Stimulated activated CD8-positive, alpha-beta memory T cell treated with anti-CD3 and anti-CD28 coated beads, Interleukin-12 subunit alpha, Interleukin-12 subunit beta, amount 100 ng/mL, for 4 hours (primary cell): ENCODE results near the gene C16orf78.
"Not testable (repeated sequence)": the region's sequence is repeated elsewhere in the genome, so short reads cannot be mapped to it uniquely, and the experiment has no call there.

Experiments
- DNase-seq: peaks from one replicate; pipeline ENCODE4 v3.0.0-alpha.2; 2020; ENCODE audit warnings: low read depth

C16orf78 gene

DNA sequence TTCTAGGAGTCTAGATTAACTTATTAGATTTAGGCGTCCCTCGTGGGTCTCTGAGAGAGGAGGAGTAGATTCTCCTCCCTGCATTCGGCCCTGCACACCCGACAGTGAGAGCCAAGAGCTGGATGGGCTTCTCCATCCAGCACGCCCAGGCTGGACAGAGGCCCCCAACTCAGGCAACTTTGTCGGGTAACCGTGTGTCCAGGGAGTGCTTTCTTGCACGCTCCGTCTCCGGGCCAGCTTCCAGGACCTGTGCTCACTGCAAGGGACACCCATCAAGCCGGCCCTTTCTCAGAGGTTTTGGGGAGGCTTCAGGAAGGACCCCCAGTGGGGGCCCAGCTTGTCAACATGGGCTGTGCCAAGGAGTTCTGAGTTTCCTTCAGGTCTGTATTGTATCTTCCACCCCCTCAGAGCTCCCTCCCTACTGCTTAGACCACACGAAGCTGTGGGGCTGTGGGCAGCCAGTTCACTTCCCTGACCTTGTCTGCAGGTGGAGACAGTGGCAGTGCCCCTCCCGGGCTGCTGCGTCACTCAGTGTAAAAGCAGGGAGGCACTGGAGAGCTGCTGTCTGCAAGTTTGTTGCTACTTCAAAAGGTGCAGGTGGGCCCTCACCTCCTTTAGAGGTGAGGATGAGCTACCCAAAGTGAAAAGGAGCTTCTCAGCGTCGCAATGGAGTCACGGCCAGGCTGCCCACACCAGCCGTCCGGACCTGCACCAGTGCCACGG, 24.0 kb upstream of the C16orf78 start:
- no peak for DNase-seq

DNA sequence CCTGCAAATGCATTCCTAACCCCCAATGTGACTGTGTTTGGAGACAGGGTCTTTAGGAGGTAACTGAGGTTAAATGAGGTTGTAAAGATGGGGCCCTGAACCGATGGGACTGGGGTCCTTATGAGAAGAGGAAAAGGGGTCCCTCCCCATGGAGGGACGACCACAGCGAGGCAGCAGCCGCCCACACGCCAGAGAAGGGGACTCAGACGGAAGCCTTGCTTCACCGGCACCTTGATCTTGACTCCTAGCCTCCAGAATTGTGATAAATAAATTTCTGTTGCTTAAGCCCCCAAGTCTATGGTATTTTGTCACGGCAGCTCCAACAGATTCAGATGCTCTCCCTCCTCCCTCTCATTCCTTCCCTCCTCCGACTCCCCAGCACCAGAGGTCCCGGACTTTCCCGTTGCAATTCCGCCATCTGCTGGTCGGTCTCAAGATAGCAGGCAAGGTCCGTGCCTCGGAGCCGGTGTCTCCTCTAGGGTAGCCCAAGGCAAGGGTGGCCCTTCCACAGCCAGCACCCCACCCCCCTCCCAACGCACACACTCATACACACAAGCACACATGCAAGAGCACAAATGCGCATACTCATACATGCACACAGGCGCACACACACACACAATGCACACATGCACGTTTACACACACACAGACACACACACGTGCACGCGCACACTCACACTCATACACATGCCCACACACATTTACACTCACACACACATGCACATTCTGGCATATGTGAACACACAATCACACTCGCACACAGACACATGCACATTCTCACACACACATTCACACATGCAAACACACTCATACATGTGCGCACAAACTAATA, 23.1 kb upstream of the C16orf78 start:
- DNase-seq = no peak

DNA sequence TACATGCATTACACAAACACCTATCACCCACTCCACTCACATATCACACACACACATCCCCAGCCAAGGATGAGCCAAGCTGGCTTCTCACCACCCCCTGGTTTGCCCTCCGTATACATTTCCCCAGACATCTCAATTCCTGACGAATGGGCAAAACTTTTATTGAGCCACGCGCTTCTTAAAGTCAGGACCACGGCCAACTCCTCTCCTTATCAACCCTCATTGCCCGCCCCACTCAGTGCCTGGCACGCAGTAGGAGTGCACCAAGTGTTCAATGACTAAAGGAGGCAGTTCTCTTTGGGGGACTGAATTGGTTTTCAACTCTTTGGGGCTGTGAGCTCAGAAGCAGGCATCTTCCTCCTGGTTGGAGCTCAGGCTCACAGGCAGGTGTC, 22.5 kb upstream of the C16orf78 start:
- DNase-seq = no peak

DNA sequence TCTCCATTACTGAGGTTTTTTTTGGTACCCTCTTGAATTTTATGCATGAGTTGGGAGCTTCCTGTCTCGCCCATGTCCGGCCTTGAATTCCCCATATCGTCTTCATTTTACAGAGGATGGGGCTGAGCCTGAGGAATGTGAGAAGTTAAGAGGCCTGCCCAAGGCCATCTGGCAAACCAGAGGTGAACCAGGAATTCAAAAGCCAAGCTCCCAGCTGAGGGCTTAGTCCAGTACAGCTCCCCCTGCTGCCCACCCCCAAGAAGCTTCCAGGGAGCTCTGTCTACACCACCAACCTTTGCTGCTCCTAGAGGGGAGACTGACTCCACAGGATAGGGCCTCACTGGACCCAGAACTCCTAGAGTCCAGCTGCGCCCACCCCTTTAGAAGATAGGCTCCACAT, 20.7 kb upstream of the C16orf78 start:
- no peak for DNase-seq

DNA sequence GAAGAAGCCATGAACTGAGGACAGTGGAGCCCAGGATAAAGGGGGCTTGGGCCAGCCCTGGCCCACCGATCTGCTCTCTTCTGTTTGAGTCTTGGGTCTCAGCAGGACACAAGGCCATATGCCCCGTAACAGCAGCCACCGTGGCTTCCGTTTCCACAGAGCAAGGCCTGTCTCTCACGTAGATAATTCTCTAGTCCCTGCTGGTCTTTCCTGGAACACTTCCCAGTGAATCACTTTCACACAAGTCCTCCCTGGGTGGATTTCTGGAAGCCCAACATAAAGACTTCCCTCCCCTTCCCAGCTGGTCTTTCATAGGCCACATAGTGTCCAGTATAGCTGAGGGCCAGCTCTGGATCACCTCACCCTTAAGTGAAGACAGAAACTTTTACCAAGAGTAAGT, 19.9 kb upstream of the C16orf78 start:
- no peak for DNase-seq

DNA sequence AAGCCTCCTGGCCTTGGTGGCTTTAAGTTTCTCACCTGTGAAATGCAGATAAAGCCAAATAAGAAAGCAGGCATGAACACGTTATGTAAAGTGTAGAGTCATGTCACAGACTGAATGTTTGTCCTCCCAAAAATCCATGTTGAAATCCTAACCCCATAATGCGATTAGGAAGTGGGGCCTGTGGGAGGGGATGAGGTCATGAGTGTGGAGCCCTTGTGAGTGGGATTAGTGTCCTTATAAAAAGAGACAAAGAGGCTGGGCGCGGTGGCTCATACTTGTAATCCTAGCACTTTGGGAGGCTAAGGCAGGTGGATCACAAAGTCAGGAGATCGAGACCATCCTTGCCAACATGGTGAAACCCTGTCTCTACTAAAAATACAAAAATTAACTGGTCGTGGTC, 19.5 kb upstream of the C16orf78 start:
- DNase-seq = no peak

DNA sequence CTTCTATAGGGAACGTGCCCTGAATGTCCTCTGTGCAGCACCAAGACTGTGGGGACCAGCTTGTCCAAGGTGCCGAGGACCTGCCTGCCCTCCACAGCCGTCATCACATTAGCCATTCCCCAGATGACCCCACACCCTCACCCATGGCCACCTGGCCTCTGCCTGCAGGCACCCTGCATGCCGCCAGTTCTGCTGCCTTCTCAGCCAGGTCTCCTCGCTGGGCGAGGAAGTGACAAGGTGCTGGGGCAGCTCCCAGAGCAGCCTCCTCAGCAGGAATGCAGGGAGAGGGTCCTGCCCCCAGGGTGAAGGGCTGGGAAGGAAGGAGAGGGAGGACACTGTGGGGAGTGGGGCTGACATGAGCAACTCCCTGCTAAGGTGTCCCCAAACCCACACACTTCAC, 18.6 kb upstream of the C16orf78 start:
- no peak for DNase-seq

DNA sequence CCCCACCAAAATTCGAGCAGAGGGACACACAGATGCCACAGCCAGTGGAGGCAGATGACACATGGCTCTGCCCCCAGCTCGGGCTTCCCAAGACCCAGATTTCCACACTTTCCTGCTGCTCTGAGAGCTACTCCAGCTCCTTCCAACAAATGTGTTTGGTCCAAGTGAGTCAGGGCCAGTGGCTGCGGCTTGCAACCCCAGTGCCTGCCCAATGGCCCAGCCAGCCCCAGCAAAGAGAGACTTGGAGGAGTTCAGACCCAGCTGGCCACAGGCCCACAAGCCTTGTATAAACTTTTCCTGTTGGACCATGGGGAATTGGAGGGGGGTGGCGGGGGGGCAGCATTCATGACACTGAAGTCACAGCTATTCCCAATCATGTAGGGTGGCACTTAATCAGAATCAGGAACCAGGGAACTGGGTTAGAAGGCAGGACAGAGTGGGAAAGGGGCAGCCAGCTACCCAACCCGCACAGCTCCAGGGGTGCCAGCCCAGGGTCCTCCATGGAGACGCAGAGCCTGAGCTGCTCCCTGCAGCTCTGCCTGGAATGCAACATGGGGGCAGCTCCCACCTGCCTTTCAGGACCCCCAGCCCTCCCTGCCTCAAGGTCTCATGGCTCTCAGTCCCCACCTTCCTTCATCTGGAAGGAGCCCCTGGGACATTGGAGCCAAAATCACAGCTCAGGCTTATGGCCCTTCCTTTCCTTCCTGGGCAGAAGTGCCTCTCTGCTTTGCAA, 17.5 kb upstream of the C16orf78 start:
- DNase-seq = no peak

DNA sequence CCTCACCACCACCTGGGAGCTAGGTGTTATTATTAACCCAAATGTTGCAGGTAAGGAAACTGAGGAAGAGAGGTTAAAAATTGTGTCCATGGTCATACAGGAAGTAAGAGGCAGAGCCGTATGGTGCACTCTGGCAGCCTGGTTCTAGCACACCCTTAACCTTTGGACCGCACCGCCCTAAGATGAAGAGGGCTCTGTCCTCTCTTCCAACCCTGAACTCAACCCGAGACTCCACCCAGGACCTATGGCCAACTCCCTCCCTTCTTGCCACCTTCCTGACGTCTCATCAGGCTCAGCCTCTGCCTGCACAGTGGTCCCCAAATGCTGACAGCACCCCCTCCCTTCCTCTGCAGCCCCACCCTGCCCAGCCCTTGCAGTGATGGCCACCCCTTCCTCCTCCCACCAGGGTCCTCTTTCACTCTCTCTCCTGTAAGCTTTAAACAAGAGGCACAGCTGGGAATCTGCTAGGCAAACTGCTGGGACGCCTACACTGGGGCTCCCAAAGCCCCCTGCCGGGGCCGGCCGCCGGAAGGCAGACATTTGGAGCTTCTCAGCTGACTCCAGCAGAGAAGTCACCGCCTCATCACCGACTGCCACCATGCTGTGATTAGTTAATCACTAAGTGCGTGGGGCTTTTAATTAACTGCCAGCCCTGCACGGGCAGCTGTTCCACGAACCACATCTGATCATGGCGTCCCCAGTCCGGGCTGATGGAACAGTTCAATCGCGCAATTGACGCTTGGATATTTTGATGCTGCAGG, 16.7 kb upstream of the C16orf78 start:
- no peak for DNase-seq

DNA sequence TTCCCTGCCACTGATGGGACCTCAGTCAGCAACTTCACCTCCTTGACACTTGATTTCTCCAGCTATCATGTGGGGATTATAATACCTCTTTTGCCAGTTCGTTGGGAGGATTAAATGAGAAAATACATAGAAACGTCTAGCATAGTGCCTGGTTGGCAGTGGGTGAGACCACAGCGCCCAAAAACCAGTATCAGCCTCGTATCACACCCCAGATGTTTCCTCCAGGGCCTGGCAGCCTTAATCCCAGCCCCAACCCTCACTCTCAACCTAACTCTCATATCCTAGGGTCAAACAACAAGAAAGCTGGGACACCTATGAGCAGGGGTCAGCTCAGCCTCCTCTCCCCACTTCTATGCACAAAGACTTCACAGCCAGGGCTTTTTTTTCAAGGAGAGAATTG, 14.0 kb upstream of the C16orf78 start:
- no peak for DNase-seq

DNA sequence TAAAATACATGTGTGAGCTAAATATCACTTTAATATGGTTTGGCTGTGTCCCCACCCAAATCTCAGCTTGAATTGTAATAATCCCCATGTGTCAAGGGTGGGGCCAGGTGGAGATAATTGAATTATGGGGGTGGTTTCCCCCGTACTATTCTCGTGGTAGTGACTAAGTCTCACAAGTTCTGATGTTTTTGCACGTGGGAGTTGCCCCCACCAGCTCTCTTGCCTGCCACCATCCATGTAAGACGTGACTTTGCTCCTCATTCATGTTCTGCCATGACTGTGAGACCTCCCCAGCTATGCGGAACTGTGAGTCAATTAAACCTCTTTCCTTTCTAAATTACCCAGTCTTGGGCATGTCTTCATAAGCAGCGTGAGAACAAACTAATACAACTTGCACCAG, 11.9 kb upstream of the C16orf78 start:
- not testable (repeated sequence) for DNase-seq

DNA sequence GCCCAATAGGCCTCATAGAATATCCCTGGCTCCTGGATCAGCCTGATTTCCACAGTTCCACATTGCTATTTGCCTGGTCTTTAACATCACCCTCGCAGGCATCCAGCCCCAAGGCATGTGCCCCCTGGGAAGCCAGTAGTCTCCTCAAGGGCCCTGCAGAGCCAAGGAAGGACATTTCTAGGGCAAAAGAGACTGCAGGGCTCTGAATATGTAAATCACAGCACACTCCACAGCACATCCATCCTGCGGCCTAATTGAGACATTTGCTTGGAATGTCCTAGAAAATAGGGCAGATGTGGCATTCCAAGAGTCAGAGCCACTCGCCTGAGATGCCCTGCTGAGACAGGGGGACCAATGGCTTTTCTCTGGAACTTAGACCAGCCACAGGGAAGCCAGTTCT, 11.4 kb upstream of the C16orf78 start:
- DNase-seq = no peak

DNA sequence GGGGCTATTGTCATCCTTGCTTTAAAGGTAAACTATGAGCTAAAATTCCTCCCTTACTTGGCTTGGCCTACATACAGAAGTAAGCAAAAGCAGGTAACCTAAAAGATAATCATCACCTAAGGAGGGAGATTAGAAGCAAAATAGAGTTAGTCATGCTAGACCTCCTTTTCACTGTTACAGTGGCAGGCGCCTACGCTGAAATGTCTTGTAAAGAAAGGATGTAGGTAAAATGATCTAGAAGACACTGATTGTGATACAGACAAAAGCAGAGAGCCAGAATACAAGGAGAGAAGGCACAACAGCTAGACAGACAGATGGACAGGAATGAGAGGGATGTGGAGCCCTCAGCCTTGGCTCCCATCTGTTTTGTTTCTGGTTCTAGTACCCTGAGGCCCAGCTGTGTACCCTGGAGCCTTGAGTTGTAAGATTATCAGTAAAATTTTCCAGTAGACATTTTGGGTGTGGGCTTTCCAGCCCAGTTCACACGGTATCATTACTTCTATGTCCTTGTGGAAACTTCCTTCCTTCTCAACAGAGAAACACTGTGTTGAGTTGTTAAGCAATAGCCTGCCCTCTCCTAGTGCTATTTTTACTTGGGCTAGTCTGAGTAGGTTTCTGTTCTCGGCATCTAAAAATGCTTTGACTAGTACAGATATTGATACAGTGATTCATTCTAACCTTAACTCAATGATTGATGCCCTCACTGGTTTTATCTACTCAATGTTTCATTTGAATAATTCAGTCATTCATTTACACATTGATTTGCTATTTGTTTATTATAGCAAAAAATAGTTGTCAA, 7.7 kb upstream of the C16orf78 start:
- DNase-seq = no peak

DNA sequence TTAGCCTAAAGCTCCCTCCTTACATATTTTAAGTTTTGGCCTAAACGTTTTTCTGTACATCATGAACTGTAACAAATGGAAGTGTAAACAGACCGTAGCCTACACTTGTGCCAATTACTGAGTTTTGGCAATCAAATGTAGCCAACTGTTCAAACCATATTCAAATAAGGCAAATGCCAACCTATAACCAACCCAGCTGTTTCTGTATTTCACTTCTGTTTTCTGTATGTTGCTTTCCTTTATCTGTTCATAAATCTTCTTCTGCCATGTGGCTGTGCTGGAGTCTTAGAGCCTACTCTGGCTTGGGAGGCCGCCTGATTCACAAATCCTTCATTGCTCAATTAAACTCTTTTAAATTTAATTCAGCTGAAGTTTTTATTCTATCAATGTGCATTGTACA, 6.9 kb upstream of the C16orf78 start:
- no peak for DNase-seq

DNA sequence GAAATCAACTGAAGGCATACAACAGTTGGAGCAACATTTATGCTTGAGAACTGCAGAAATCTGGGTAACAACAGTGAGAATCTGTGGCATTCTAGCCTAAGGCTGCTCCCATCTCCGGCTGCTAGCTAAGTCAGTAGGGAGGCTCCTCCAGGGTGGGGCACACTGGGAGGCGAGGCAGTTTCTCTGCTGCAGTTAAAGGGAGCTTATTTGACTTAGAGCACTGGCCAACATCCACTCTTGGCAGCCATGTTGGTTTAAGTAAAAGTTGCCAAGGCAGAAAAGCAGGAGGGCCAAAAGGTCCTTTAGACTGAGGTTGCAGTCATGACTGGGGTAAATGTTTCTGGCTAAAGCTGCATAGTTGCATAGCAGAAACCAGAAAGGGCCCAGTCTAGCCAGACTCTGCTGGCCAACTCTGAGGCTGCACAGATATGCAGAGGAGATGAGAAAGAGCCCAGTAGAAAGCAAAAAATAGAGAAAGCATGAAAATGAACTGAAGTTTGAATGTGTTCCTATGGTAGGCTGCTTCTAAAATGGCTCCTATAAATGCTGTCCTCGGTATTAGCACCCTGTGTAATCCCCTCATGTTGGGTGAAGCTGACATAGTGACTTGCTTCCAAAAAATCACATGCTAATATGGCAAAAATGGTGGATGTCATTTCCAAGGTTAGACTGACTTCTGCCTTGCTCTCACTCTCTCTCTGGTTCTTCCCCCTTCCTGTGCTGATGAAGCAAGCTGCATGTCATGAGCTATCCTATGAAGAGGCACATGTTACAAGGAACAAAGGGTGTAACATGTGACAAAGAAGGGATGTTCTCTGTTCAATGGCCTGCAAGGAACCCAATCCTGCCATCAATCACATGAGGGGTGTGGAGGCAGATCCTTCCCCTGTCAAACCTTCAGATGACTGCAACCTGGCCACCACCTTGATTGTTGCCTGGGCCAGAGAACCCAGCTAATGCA, 3.7 kb upstream of the C16orf78 start:
- no peak for DNase-seq

DNA sequence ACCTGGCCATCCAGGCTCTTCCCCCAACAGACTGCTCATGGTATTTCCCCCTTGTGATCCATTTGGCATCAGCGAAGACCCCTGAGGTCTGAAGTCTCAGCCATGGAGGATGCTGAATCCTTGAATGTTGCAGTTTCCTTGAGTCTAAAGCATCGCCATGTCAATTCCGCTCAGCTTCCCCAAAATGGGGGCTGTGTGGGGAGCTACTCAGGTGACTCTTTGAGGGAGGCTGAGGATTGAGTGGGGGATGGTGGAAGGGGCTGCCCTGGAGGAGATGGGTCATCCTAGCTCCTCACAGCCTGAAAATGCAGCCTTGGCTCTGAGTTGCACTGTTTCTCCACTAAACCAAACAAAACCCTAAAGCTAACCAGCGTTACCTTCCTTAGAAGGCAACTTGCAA, 2.6 kb downstream of the C16orf78 start:
- DNase-seq = no peak

DNA sequence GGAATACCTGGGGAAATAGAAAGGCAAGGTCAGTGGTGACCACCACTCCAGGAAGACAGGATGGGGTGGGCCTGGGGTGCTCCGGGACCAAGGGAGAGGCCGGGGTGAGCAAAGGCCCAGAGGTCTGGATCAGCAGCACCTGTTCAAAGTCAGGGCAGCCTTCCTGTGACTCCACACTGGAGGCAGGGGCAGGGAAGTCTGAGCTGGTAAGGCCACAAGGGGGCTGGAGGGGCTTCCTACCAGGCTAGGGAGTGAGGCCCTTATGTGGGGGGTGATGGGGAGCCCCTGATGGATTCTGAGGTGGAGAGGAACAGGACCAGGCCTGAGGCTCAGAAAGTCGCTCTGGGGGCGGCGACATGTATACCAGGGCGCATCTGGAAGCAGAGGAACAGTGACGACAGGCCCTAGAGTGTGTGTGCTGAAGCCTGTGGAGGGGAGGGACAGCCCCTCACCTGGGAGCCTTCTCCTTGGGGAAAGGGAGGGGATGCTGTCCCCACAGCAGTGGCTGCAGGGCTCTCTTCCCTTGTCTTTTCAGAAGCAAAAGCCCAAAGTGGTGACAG, 3.7 kb downstream of the C16orf78 start:
- DNase-seq = no peak

DNA sequence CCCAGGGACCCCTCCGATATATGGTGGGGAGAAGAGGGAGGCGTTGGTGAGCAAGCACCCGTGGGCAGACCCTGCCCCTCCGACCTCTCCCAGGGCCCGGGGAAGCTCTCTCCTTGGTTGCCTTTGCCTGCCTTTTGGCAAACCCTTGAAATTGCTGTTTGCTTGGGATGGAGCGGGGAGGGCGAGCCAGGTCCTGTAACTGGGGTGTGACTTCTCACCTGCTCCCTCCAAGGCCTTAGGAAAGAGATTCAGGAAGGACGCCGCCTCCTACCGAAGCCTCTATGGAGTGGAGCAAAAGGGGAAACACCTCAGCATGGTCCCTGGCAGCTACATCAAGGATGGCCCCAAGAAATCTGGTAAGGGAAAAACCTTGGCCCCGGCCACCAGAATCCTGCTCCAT, 4.6 kb downstream of the C16orf78 start:
- no peak for DNase-seq

DNA sequence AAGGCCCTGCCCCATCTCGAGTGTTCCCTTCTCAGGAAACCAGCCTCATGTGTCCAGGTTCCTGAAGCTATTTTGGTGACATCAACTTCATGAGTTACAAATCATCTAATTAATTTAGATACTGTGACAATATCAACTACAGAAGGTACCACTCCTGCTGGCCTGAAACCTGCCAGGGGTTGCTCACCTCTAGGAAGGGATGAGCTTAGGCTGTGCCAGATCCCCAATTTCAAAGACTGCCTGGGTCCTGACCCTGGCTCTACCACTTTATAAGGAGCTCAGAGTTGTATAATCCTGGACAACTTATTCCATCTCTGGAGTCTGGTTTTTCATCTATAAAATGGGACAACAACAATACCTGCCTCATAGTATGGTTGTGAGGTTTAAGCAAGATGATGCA, 5.2 kb downstream of the C16orf78 start:
- DNase-seq = no peak

DNA sequence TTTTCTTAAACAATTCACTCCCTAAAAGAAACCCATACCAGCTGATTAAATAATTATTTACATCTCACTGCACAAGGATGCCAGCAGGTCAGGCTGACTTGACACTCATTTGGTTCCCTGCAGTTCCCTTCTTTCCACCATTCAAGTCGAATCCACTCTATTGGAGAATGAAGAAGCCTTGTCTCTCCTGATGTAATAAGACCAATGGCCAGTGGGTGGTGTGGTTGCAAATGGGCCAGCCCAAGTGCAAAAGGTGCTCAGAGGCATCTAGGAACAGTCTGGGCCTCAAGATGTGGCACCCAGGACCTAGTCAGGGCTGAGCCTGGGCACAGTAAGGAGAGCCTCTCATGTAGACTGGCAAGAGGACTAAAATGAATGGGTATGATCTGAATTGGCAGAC, 9.3 kb downstream of the C16orf78 start:
- no peak for DNase-seq
